GM20000 (cell line): ENCODE measurements around the gene PLK4.
"Not testable (repeated sequence)": the region's sequence is repeated elsewhere in the genome, so short reads cannot be mapped to it uniquely, and the experiment has no call there.

ENCODE experiments used
- DNase-seq: peaks from one replicate; pipeline ENCODE4 v3.0.0; 2012; ENCODE audit warnings: low spot score
- CTCF ChIP-seq: IDR thresholded peaks from 2 replicates; pipeline ENCODE4 v1.5.1; 2012; ENCODE audit warnings: mild to moderate bottlenecking, control low read depth; ENCODE audit errors: extremely low read depth, missing control alignments

The PLK4 gene

GRCh38 chr4:127870688-127871087 is 10.0 kb upstream of the PLK4 start:
- TF ChIP-seq CTCF = no peak
- DNase-seq = no peak

- TF ChIP-seq CTCF = no peak
- DNase-seq = no peak
Observed at GRCh38 chr4:127875791-127876190, 4.9 kb upstream of the PLK4 start.

GRCh38 chr4:127881563-127881864 is 821 bp downstream of the PLK4 start:
- peak; percentile 35 for DNase-seq

GRCh38 chr4:127888559-127888958 is 7.9 kb downstream of the PLK4 start:
- DNase-seq = no peak
- no peak for TF ChIP-seq CTCF

More at GRCh38 chr4:127881563-127881864, 821 bp downstream of the PLK4 start:
- TF ChIP-seq CTCF = no peak

GRCh38 chr4:127889903-127890302 is 9.2 kb downstream of the PLK4 start:
- DNase-seq = no peak
- TF ChIP-seq CTCF = no peak

- no peak for DNase-seq
- no peak for TF ChIP-seq CTCF
Observed at GRCh38 chr4:127896069-127896468, 15.4 kb downstream of the PLK4 start.

GRCh38 chr4:127896528-127896927 is 15.8 kb downstream of the PLK4 start:
- TF ChIP-seq CTCF = no peak
- no peak for DNase-seq

GRCh38 chr4:127899682-127900081 is 19.0 kb downstream of the PLK4 start:
- DNase-seq = not testable (repeated sequence)
